ENCODE results near the gene RND3.

- TF ChIP-seq, protein P1, sequence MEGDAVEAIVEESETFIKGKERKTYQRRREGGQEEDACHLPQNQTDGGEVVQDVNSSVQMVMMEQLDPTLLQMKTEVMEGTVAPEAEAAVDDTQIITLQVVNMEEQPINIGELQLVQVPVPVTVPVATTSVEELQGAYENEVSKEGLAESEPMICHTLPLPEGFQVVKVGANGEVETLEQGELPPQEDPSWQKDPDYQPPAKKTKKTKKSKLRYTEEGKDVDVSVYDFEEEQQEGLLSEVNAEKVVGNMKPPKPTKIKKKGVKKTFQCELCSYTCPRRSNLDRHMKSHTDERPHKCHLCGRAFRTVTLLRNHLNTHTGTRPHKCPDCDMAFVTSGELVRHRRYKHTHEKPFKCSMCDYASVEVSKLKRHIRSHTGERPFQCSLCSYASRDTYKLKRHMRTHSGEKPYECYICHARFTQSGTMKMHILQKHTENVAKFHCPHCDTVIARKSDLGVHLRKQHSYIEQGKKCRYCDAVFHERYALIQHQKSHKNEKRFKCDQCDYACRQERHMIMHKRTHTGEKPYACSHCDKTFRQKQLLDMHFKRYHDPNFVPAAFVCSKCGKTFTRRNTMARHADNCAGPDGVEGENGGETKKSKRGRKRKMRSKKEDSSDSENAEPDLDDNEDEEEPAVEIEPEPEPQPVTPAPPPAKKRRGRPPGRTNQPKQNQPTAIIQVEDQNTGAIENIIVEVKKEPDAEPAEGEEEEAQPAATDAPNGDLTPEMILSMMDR (IDR thresholded peaks at IDR 0.05) = no peak
- TF ChIP-seq POLR2A (IDR thresholded peaks at IDR 0.05) (no peak), EP300 (IDR thresholded peaks at IDR 0.05) (no peak)
These were observed 26.2 kb upstream of the RND3 start for GRCh38 chr2:150513647-150514046.

Measured in tibial nerve (tissue), 4 donors.